Heart left ventricle (tissue), 16 donors: Measurements from ENCODE around the gene DCDC2C. TPM values are rescaled to one million over a fixed set of nuclear protein-coding genes. Genes with fewer than 3 reads are reported as not detected.

Experiments
- ATAC-seq, 4 donors: fragments of 200-7000 bp; cut with Tn5 transposase; one replicate each; pipeline ENCODE4 v1.9.1; 2020 to 2022; ENCODE audit warnings: moderate library complexity in 4 of 4, mild to moderate bottlenecking in 3 of 4, moderate number of reproducible peaks in 1 of 4
- DNase-seq, 5 donors: peaks; one replicate each; pipeline ENCODE4 v3.0.0-alpha.2; 2020
- H3K27ac ChIP-seq, 12 donors: fragments of 200-600 bp; sonication (generic) in 4 of 12; one replicate each; pipeline versions ENCODE4 v1.5.0 to v1.8.0; 2016 to 2022; ENCODE audit warnings: mild to moderate bottlenecking in 2 of 12
- H3K27me3 ChIP-seq, 9 donors: fragments of 200-600 bp; sonication (generic) in 2 of 9; one replicate each; pipeline versions ENCODE4 v1.5.1 to v1.8.0; 2016 to 2022; ENCODE audit warnings: mild to moderate bottlenecking in 3 of 9
- H3K36me3 ChIP-seq, 9 donors: fragments of 200-600 bp; sonication (generic) in 2 of 9; one replicate each; pipeline versions ENCODE4 v1.5.0 to v1.8.0; 2018 to 2022; ENCODE audit warnings: mild to moderate bottlenecking in 2 of 9
- H3K4me1 ChIP-seq, 12 donors: fragments of 200-600 bp; sonication (generic) in 4 of 12; one replicate each; pipeline versions ENCODE4 v1.5.0 to v1.8.0; 2016 to 2022; ENCODE audit warnings: mild to moderate bottlenecking in 3 of 12
- H3K4me3 ChIP-seq, 12 donors: fragments of 200-600 bp; sonication (generic) in 4 of 12; one replicate each; pipeline versions ENCODE4 v1.5.0 to v1.8.0; 2017 to 2022; ENCODE audit warnings: mild to moderate bottlenecking in 9 of 12, moderate library complexity in 4 of 12
- H3K9me3 ChIP-seq, 12 donors: fragments of 200-600 bp; sonication (generic) in 4 of 12; one replicate each; pipeline versions ENCODE4 v1.5.0 to v1.8.0; 2016 to 2022; ENCODE audit warnings: mild to moderate bottlenecking in 1 of 12
- POLR2A ChIP-seq, 2 donors: fragments of 450-650 bp; IDR thresholded peaks; one replicate each; pipeline ENCODE4 v1.6.1; 2017; ENCODE audit warnings: antibody characterized with exemption in 2 of 2, mild to moderate bottlenecking in 2 of 2, moderate library complexity in 2 of 2
- WGBS, 4 donors: extraction: QIAGEN DNeasy Blood & Tissue Kit in 2 of 4; methylation state at CpG; one replicate each; pipeline versions ENCODE4 v1.1.5 to v1.1.7; 2013 to 2018; 5-methylcytosine and 5-hydroxymethylcytosine counted together
- intact Hi-C, 10 donors: fragments of 100-400 bp; cut with DNase I; formaldehyde crosslinking; loops; one replicate each; pipeline versions ENCODE4 v1.11.1 to v1.14.2; 2022
- polyA plus RNA-seq, 2 donors: library from polyadenylated mRNA; stranded (reverse); fragments of 200-250 nt; gene quantifications; one replicate each; pipeline ENCODE4 v1.2.3, GENCODE V29; 2013
- total RNA-seq, 9 donors: library from RNA; depleted of rRNA in 2 of 9; stranded (reverse); fragments of >200 nt in 2 of 9; fragmentation: NEBNext Ultra II Directional in 3 of 9; extraction: Animal tissue kit (Norgen Biotek cat#: 25700) in 3 of 9; gene quantifications; one replicate each; pipeline versions ENCODE4 v1.1.0 to v1.2.4, GENCODE V29; 2016 to 2023
- TF ChIP-seq, protein P1 (sequence below), 12 donors: fragments of 200-600 bp; sonication (generic) in 4 of 12; IDR thresholded peaks; one replicate each; pipeline versions ENCODE4 v1.5.0 to v1.8.0; 2018 to 2022; ENCODE audit warnings: antibody characterized with exemption in 12 of 12, mild to moderate bottlenecking in 5 of 12
- donor health status: ischemic (EF 13 %, LVEDD 7.1; RV severe dilation, severe dysfunction).
- donor health status: healthy with polysubstance abuse.
- donor health status: DM: no; HTN: yes; CAD: no.
- donor health status: DM: no; HTN: no; CAD: no.
- donor health status: ischemic (EF 25% LVEDD 6.9; RV normal size, moderate dysfunction).
- donor health status: ischemic (EF 25% LVEDD 5.7; RV mildly dilated, moderate dysfunction).
- donor health status: healthy.
- donor health status: DM: yes; HTN: yes; CAD: no.
- donor health status: ischemic (EF 35%, LVEDD 5.7; RV mildly dilated, moderate dysfunction).
- donor health status: nonischemic (EF 11% LVEDD 7.7; RV severe dilation, severe dysfunction).
- donor health status: DM: yes; HTN: yes; CAD: no.
- donor health status: PGD.
- donor health status: ischemic (EF 29% LVEDD 5.4; RV normal size, mild dysfunction).
- donor health status: nonischemic (EF 23%, LVEDD 6.1; RV moderate dilation, normal function).

DCDC2C gene
- total and polyA plus RNA-seq, 11 donors: not detected

DNA sequence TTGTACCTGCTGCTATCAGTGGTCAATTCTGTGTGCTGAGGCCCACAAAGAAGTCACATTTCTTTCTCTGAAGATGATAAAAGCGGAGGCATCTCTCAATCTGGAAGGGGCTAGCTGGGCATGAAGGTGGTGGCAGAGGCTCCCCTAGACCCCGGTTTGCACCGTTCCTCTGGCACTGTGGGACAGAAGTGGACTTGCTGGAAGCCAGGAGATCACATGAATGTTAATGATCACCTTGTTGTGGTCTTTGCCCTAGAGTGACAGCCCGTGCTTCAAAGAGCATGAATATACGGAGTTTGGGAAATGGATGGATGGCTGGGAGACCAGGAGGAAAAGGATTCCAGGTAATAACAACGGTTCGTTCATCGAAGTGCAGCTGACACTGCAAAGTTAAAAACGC is 25.2 kb upstream of the DCDC2C start:
- WGBS, 4 donors: 73 to 88% (median 84%) methylated on average over 9 of the region's 9 CpGs
- no peak for ATAC-seq
- no peak for DNase-seq
- H3K27ac ChIP-seq: no peak overlapping the region
- intact Hi-C loops: no loop called here
- no peaks in the 10 kb centered on the region for H3K9me3 ChIP-seq
- H3K4me1 ChIP-seq: no peaks in the 10 kb centered on the region
- H3K27me3 ChIP-seq: peaks cover 0 to 12% (median 0%) of the 10 kb centered on the region in 9 donors
- H3K36me3 ChIP-seq: no peaks in the 10 kb centered on the region
- TF ChIP-seq, protein P1, sequence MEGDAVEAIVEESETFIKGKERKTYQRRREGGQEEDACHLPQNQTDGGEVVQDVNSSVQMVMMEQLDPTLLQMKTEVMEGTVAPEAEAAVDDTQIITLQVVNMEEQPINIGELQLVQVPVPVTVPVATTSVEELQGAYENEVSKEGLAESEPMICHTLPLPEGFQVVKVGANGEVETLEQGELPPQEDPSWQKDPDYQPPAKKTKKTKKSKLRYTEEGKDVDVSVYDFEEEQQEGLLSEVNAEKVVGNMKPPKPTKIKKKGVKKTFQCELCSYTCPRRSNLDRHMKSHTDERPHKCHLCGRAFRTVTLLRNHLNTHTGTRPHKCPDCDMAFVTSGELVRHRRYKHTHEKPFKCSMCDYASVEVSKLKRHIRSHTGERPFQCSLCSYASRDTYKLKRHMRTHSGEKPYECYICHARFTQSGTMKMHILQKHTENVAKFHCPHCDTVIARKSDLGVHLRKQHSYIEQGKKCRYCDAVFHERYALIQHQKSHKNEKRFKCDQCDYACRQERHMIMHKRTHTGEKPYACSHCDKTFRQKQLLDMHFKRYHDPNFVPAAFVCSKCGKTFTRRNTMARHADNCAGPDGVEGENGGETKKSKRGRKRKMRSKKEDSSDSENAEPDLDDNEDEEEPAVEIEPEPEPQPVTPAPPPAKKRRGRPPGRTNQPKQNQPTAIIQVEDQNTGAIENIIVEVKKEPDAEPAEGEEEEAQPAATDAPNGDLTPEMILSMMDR (IDR thresholded peaks at IDR 0.05): no peak
- no peak for TF ChIP-seq POLR2A (IDR thresholded peaks at IDR 0.05)
- H3K4me3 ChIP-seq: no peak overlapping the region

DNA sequence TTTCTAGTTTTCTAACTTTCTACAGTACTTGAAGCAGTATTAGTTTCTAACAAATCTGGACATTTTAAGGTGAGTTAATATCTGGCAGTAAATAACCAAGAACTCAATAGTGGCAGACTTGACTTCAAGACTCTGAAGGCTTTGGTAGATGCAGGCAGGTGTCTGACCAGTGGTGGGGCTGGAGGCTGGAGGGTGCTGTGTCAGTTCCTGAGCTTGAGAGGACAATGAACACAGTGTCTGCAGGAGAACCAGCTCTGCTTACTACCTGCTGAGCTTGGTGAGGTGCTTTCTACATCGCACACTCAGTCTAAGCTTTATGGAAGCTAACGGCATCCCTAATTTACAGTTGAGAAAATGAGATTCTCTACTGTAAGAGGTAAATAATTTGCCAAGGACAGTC is 24.2 kb upstream of the DCDC2C start:
- intact Hi-C loops: no loop called here
- DNase-seq (no peak), ATAC-seq (no peak)
- TF ChIP-seq, protein P1 (IDR thresholded peaks at IDR 0.05): no peak
- TF ChIP-seq POLR2A (IDR thresholded peaks at IDR 0.05): no peak
- Histone ChIP-seq H3K4me3 (no peak overlapping the region), H3K27me3 (peaks cover 0 to 9% (median 0%) of the 10 kb centered on the region in 9 donors), H3K4me1 (no peaks in the 10 kb centered on the region), H3K36me3 (no peaks in the 10 kb centered on the region), H3K9me3 (no peaks in the 10 kb centered on the region), H3K27ac (no peak overlapping the region)
- WGBS, 4 donors: 96 to 97% (median 97%) methylated on average over 2 of the region's 2 CpGs

DNA sequence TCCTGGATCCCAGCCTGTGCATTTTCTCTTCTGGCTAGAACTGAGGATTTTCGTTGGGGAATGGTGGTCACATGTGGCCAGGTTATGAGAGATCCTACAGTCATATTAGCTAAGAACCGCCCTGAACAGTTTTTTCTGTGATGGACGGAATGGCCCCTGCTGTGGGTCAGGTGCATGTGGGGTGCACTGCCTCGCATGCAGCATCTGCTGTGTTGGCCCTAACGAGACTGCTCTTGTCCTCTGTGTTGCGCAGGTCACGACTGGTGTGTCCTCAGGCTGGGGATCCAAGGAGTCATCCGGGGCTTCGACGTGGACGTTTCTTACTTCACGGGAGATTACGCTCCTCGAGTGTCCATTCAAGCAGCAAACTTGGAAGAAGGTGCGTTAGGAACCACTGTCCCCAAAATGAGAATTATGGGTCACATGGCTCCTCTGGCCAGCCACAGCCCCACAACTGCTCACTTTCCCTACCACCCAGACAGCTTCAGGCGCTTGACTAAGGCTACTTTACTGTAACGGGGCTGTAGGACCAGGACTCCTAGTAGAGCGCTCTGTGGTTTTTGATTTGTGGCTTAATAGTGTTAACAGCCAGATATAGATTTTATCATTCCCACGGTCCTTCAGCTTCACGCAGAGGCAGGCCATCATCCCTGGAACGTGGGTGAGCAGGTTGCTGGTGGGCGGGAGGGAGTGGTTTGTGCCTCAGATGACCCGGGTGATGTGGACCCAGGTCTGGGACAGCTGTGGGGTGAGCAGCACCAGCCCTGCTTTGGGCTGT is 23.6 kb upstream of the DCDC2C start:
- no peak for ATAC-seq
- no peaks in the 10 kb centered on the region for H3K36me3 ChIP-seq
- intact Hi-C loops: no loop called here
- no peak for DNase-seq
- H3K27me3 ChIP-seq: peaks cover 0 to 9% (median 0%) of the 10 kb centered on the region in 9 donors
- 83 to 87% (median 85%) methylated on average over 23 of the region's 23 CpGs for WGBS, 4 donors
- no peak overlapping the region for H3K4me3 ChIP-seq
- H3K27ac ChIP-seq: no peak overlapping the region
- no peaks in the 10 kb centered on the region for H3K9me3 ChIP-seq
- TF ChIP-seq, protein P1 (IDR thresholded peaks at IDR 0.05): no peak
- TF ChIP-seq POLR2A (IDR thresholded peaks at IDR 0.05): no peak
- no peaks in the 10 kb centered on the region for H3K4me1 ChIP-seq

DNA sequence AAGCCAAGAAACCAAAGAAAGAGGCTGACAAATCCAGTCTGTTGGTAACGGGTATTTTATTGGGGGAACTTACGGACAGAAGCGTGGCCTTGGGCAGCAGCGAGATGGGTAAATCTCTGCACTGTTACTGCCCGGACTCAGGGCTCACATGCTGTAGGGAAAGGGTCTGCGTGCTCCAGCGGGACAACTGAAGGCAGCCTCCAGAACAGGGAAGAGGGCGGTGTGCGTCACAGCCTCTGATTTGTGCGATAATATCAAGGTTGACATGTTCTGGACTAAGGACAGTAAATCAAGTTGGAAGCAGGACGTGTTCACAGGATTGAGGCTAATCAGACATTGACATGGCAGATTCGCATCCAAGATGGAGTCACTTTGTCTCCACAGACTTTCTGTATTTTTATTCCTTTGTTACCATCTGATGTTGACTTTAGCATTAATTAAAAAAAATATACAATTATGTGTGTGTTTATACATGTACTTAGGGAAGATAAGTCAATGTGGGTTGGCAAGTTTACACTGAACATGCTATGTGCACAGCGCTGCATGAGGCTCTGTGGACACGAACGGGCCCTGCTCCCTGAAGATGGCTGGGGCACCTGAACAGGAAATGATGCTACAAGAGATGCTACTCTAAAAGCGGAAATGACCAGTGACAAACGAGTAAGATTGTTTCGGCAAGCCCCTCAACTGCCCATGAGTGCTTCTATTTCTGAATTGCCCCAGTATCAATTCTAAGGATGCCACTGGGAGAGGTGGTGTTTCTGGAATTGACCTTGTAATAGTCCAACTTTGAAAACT is 22.6 kb upstream of the DCDC2C start:
- WGBS, 4 donors: 86 to 93% (median 91%) methylated on average over 18 of the region's 18 CpGs
- Histone ChIP-seq H3K27ac (no peak overlapping the region), H3K36me3 (no peaks in the 10 kb centered on the region), H3K4me1 (no peaks in the 10 kb centered on the region), H3K27me3 (peaks cover 0 to 9% (median 0%) of the 10 kb centered on the region in 9 donors), H3K4me3 (no peak overlapping the region), H3K9me3 (no peaks in the 10 kb centered on the region)
- no peak for TF ChIP-seq POLR2A (IDR thresholded peaks at IDR 0.05)
- TF ChIP-seq, protein P1 (IDR thresholded peaks at IDR 0.05): no peak
- ATAC-seq (no peak), DNase-seq (no peak)
- intact Hi-C loops: no loop called here
